HEK293 (cell line): ENCODE data around the gene KATNA1.

Source experiments
- BCL11A ChIP-seq: fragments of 450-650 bp; formaldehyde crosslinking; IDR thresholded peaks from 2 replicates; pipeline ENCODE4 v1.5.1; 2016; ENCODE audit warnings: low read depth, missing biosample characterization, missing genetic modification characterization
- GLI4 ChIP-seq: fragments of 450-650 bp; formaldehyde crosslinking; IDR thresholded peaks from 2 replicates; pipeline ENCODE4 v1.5.1; 2016; ENCODE audit warnings: missing biosample characterization, missing genetic modification characterization
- KLF10 ChIP-seq: fragments of 450-650 bp; IDR thresholded peaks from 2 replicates; pipeline ENCODE4 v1.5.1; 2018; ENCODE audit warnings: missing biosample characterization, mild to moderate bottlenecking, missing genetic modification characterization
- KLF16 ChIP-seq: fragments of 450-650 bp; formaldehyde crosslinking; IDR thresholded peaks from 2 replicates; pipeline ENCODE4 v1.5.1; 2017; ENCODE audit warnings: missing biosample characterization, missing genetic modification characterization
- OVOL3 ChIP-seq: fragments of 450-650 bp; formaldehyde crosslinking; IDR thresholded peaks from 2 replicates; pipeline ENCODE4 v1.5.1; 2016; ENCODE audit warnings: missing biosample characterization, missing genetic modification characterization
- REPIN1 ChIP-seq: fragments of 450-650 bp; formaldehyde crosslinking; IDR thresholded peaks from 2 replicates; pipeline ENCODE4 v1.5.1; 2017; ENCODE audit warnings: missing biosample characterization, missing genetic modification characterization, low read depth
- SP2 ChIP-seq: fragments of 450-650 bp; formaldehyde crosslinking; IDR thresholded peaks from 2 replicates; pipeline ENCODE4 v1.5.1; 2016; ENCODE audit warnings: missing biosample characterization, missing genetic modification characterization
- ZBTB11 ChIP-seq: fragments of 450-650 bp; formaldehyde crosslinking; conservative IDR thresholded peaks from 2 replicates; pipeline ENCODE4 v1.5.1; 2016; ENCODE audit warnings: low read depth, missing biosample characterization, missing genetic modification characterization
- ZBTB20 ChIP-seq: fragments of 450-650 bp; formaldehyde crosslinking; IDR thresholded peaks from 2 replicates; pipeline ENCODE4 v1.5.1; 2016; ENCODE audit warnings: missing biosample characterization, missing genetic modification characterization
- ZBTB26 ChIP-seq: fragments of 450-650 bp; formaldehyde crosslinking; optimal IDR thresholded peaks from 2 replicates; pipeline ENCODE3; 2016; ENCODE audit warnings: missing biosample characterization, mild to moderate bottlenecking, missing genetic modification characterization
- ZBTB7A ChIP-seq: fragments of 450-650 bp; formaldehyde crosslinking; IDR thresholded peaks from 2 replicates; pipeline ENCODE4 v1.5.1; 2016; ENCODE audit warnings: low read depth, missing biosample characterization, missing genetic modification characterization
- ZFP37 ChIP-seq: fragments of 450-650 bp; formaldehyde crosslinking; IDR thresholded peaks from 2 replicates; pipeline ENCODE4 v1.5.1; 2016; ENCODE audit warnings: missing biosample characterization, missing genetic modification characterization
- ZNF214 ChIP-seq: fragments of 450-650 bp; formaldehyde crosslinking; IDR thresholded peaks from 2 replicates; pipeline ENCODE4 v1.5.1; 2017; ENCODE audit warnings: missing biosample characterization, mild to moderate bottlenecking, missing genetic modification characterization, borderline replicate concordance
- ZNF398 ChIP-seq: fragments of 450-650 bp; formaldehyde crosslinking; IDR thresholded peaks from 2 replicates; pipeline ENCODE4 v1.5.1; 2017; ENCODE audit warnings: missing biosample characterization, missing genetic modification characterization
- ZNF426 ChIP-seq: fragments of 450-650 bp; formaldehyde crosslinking; IDR thresholded peaks from 2 replicates; pipeline ENCODE4 v1.5.1; 2017; ENCODE audit warnings: missing biosample characterization, missing genetic modification characterization, mild to moderate bottlenecking, inconsistent platforms, moderate library complexity
- ZNF514 ChIP-seq: fragments of 450-650 bp; formaldehyde crosslinking; IDR thresholded peaks from 2 replicates; pipeline ENCODE4 v1.5.1; 2016; ENCODE audit warnings: missing biosample characterization, missing genetic modification characterization
- ZNF518A ChIP-seq: fragments of 450-650 bp; formaldehyde crosslinking; conservative IDR thresholded peaks from 2 replicates; pipeline ENCODE4 v1.5.1; 2016; ENCODE audit warnings: low read depth, missing biosample characterization, missing genetic modification characterization
- ZNF561 ChIP-seq: fragments of 450-650 bp; IDR thresholded peaks from 2 replicates; pipeline ENCODE4 v1.5.1; 2018; ENCODE audit warnings: missing biosample characterization, missing genetic modification characterization, borderline replicate concordance
- ZNF692 ChIP-seq: fragments of 450-650 bp; formaldehyde crosslinking; IDR thresholded peaks from 2 replicates; pipeline ENCODE4 v1.5.1; 2016; ENCODE audit warnings: missing biosample characterization, missing genetic modification characterization
- ZNF843 ChIP-seq: fragments of 450-650 bp; formaldehyde crosslinking; IDR thresholded peaks from 2 replicates; pipeline ENCODE4 v1.5.1; 2016; ENCODE audit warnings: missing biosample characterization, missing genetic modification characterization
- ZXDB ChIP-seq: fragments of 450-650 bp; formaldehyde crosslinking; IDR thresholded peaks from 2 replicates; pipeline ENCODE4 v1.5.1; 2016; ENCODE audit warnings: missing biosample characterization, missing genetic modification characterization
- TF ChIP-seq, protein P1 (sequence below): fragments of 450-650 bp; formaldehyde crosslinking; IDR thresholded peaks from 2 replicates; pipeline ENCODE4 v1.5.1; 2016; ENCODE audit warnings: missing biosample characterization, missing genetic modification characterization, borderline replicate concordance

KATNA1 gene

DNA sequence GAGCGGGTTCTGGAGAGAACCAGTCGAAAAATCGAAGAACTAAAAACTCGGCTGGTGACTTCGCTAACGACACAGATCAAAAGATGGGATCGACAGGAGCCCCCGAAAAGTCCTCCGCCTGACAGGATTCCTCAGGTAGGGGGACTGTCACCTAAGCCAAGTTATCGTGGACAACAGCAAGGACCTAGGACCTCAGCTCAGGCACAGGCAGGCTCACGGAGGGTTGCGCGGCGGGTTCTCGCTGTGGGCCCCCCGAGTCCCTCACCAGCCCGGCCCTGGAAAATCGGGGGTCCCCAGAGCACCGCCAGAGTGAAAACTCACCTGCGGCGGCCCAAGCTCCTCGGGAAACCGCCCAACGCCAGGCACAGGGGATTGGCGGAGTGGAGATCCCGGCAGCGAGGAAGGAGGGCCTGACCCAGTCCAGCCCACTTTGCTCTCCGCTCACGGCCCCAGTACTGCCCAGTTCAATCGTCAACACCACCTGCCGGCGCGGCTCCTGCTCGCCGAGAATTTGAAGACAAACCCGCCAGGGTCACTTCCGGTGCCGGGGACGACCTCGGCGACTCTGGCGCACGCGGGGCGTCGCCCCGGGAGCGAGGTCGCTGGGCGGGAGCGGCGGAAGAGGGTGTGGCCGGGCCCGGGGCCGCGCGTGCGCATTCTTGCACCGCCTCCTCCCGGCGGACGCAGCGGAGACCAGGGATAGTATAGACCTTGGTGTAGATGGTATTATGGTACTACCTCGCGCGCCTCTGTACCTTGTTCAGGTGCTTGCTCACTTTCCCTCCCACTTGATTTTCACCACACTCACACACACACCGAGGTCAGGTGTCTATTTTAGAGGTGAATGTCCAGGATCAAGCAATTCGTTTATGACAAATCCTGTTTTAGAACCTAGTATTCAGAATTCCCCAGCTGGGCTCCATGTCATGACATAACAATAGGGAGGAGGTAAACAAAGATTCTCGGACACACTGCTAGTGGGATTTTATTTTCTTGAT lies at the start of gene KATNA1 (continued):
- TF ChIP-seq ZNF843 (tag by site-specific recombination) = peak; percentile 45; the same call in 1 of the 2 replicates
- peak; percentile 58; the same call in 1 of the 2 replicates for TF ChIP-seq REPIN1 (tag by site-specific recombination)
- peak; percentile 39; the same call in 1 of the 2 replicates for TF ChIP-seq ZBTB7A
- TF ChIP-seq, protein P1, sequence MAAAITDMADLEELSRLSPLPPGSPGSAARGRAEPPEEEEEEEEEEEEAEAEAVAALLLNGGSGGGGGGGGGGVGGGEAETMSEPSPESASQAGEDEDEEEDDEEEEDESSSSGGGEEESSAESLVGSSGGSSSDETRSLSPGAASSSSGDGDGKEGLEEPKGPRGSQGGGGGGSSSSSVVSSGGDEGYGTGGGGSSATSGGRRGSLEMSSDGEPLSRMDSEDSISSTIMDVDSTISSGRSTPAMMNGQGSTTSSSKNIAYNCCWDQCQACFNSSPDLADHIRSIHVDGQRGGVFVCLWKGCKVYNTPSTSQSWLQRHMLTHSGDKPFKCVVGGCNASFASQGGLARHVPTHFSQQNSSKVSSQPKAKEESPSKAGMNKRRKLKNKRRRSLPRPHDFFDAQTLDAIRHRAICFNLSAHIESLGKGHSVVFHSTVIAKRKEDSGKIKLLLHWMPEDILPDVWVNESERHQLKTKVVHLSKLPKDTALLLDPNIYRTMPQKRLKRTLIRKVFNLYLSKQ (tag by site-specific recombination) = no peak
- peak; percentile 59 for TF ChIP-seq KLF16 (tag by site-specific recombination)
- no peak for TF ChIP-seq ZNF514 (tag by site-specific recombination)
- no peak for TF ChIP-seq ZNF214 (tag by site-specific recombination)
- peak; percentile 87 for TF ChIP-seq ZNF561
- TF ChIP-seq KLF10 (tag by site-specific recombination) = peak; percentile 89
- TF ChIP-seq ZXDB = peak; percentile 87
- no peak for TF ChIP-seq ZNF426
- TF ChIP-seq ZBTB20 (tag by site-specific recombination) = peak; percentile 81
- TF ChIP-seq BCL11A = peak; percentile 60; the same call in 1 of the 2 replicates
- TF ChIP-seq OVOL3 (tag by site-specific recombination) = no peak
- TF ChIP-seq GLI4 (tag by site-specific recombination) = no peak
- peak; percentile 46; the same call in 1 of the 2 replicates for TF ChIP-seq ZFP37 (tag by site-specific recombination)
- peak; percentile 83 for TF ChIP-seq ZBTB11 (tag by site-specific recombination)
- TF ChIP-seq ZNF398 (tag by site-specific recombination) = peak; percentile 25; the same call in 1 of the 2 replicates
- peak; percentile 28; the same call in 1 of the 2 replicates for TF ChIP-seq ZNF518A (tag by site-specific recombination)
- TF ChIP-seq ZNF692 (tag by site-specific recombination) = peak; percentile 95
- peak; percentile 99 for TF ChIP-seq SP2 (tag by site-specific recombination)
- TF ChIP-seq ZBTB26 (tag by site-specific recombination) = peak; percentile 98
